H9 (cell line): ENCODE data around the gene MKRN2OS. TPM values are rescaled to one million over a fixed set of nuclear protein-coding genes. Genes with fewer than 3 reads are reported as not detected.

Experiments
- DNase-seq: peaks from one replicate; pipeline ENCODE4 v3.0.0-alpha.2; 2017
- H2AFZ ChIP-seq: one replicate; pipeline ENCODE4 v1.6.1; 2013; ENCODE audit warnings: mild to moderate bottlenecking, low read length, control low read depth, moderate library complexity
- H2AK5ac ChIP-seq: 2 replicates; pipeline ENCODE4 v1.6.1; 2013; ENCODE audit warnings: low read length, control low read depth, mixed read lengths; ENCODE audit not compliant: insufficient read length
- H2BK120ac ChIP-seq: one replicate; pipeline ENCODE4 v1.6.1; 2013; ENCODE audit warnings: low read depth, mild to moderate bottlenecking, low read length, control low read depth, inconsistent platforms; ENCODE audit not compliant: poor library complexity, severe bottlenecking
- H2BK12ac ChIP-seq: 2 replicates; pipeline ENCODE4 v1.6.1; 2013; ENCODE audit warnings: low read length, control low read depth, mixed read lengths, low read depth; ENCODE audit not compliant: insufficient read length
- H2BK15ac ChIP-seq: 2 replicates; pipeline ENCODE4 v1.6.1; 2013; ENCODE audit warnings: low read depth, low read length, control low read depth
- H2BK20ac ChIP-seq: one replicate; pipeline ENCODE4 v1.6.1; 2013; ENCODE audit warnings: low read depth, mild to moderate bottlenecking, low read length, control low read depth, inconsistent platforms; ENCODE audit not compliant: poor library complexity, severe bottlenecking
- H2BK5ac ChIP-seq: 2 replicates; pipeline ENCODE4 v1.6.1; 2013; ENCODE audit warnings: low read length, control low read depth, mixed read lengths; ENCODE audit not compliant: insufficient read length
- H3K14ac ChIP-seq: 2 replicates; pipeline ENCODE4 v1.6.1; 2013; ENCODE audit warnings: low read length, control low read depth; ENCODE audit not compliant: insufficient read depth
- H3K18ac ChIP-seq: 2 replicates; pipeline ENCODE4 v1.6.1; 2013; ENCODE audit warnings: low read depth, mild to moderate bottlenecking, mixed read lengths, low read length, control low read depth; ENCODE audit not compliant: insufficient read length
- H3K23ac ChIP-seq: 2 replicates; pipeline ENCODE4 v1.6.1; 2013; ENCODE audit warnings: low read length, control low read depth, mixed read lengths, low read depth; ENCODE audit not compliant: insufficient read length
- H3K23me2 ChIP-seq: 2 replicates; pipeline ENCODE4 v1.6.1; 2013; ENCODE audit warnings: low read depth, mild to moderate bottlenecking, mixed read lengths, low read length, control low read depth; ENCODE audit not compliant: insufficient read length, poor library complexity, severe bottlenecking
- H3K27ac ChIP-seq: 2 replicates; pipeline ENCODE4 v1.5.1; 2013; ENCODE audit warnings: low read length, control low read depth, mixed read lengths, low read depth; ENCODE audit not compliant: insufficient read length
- H3K27me3 ChIP-seq: 2 replicates; pipeline ENCODE4 v1.6.1; 2013; ENCODE audit warnings: low read length, control low read depth, inconsistent platforms; ENCODE audit not compliant: insufficient read depth
- H3K4ac ChIP-seq: 2 replicates; pipeline ENCODE4 v1.6.1; 2013; ENCODE audit warnings: low read depth, mild to moderate bottlenecking, control low read depth, inconsistent platforms, low read length, moderate library complexity
- H3K4me1 ChIP-seq: 2 replicates; pipeline ENCODE4 v1.6.1; 2013; ENCODE audit warnings: low read length, control low read depth, inconsistent platforms; ENCODE audit not compliant: insufficient read depth
- H3K4me2 ChIP-seq: 2 replicates; pipeline ENCODE4 v1.6.1; 2013; ENCODE audit warnings: low read length, control low read depth, mixed read lengths; ENCODE audit not compliant: insufficient read length, insufficient read depth
- H3K56ac ChIP-seq: 2 replicates; pipeline ENCODE4 v1.6.1; 2013; ENCODE audit warnings: low read depth, mild to moderate bottlenecking, mixed read lengths, low read length, control low read depth; ENCODE audit not compliant: insufficient read length
- H3K79me1 ChIP-seq: 2 replicates; pipeline ENCODE4 v1.6.1; 2013; ENCODE audit warnings: low read depth, mild to moderate bottlenecking, moderate library complexity, low read length, control low read depth, inconsistent platforms; ENCODE audit not compliant: insufficient read depth, poor library complexity, severe bottlenecking
- H3K79me2 ChIP-seq: 2 replicates; pipeline ENCODE4 v1.6.1; 2013; ENCODE audit warnings: low read length, control low read depth, inconsistent platforms; ENCODE audit not compliant: insufficient read depth
- H3K9ac ChIP-seq: 2 replicates; pipeline ENCODE4 v1.6.1; 2013; ENCODE audit warnings: low read length, control low read depth, mixed read lengths; ENCODE audit not compliant: insufficient read length; ENCODE audit errors: extremely low read depth
- H3K9me3 ChIP-seq: one replicate; pipeline ENCODE4 v1.6.1; 2013; ENCODE audit warnings: low read depth, low read length, inconsistent platforms; ENCODE audit not compliant: control insufficient read depth
- H3T11ph ChIP-seq: one replicate; pipeline ENCODE4 v1.6.1; 2013; ENCODE audit warnings: mild to moderate bottlenecking, low read length, control low read depth, inconsistent platforms
- H4K20me1 ChIP-seq: one replicate; pipeline ENCODE4 v1.6.1; 2013; ENCODE audit not compliant: control insufficient read depth, insufficient read length, insufficient read depth
- H4K5ac ChIP-seq: 2 replicates; pipeline ENCODE4 v1.6.1; 2013; ENCODE audit warnings: low read depth, mild to moderate bottlenecking, mixed read lengths, low read length, control low read depth; ENCODE audit not compliant: insufficient read length
- H4K8ac ChIP-seq: replicated peaks from 2 replicates; pipeline ENCODE4 v1.6.1; 2013; ENCODE audit warnings: low read length, control low read depth, mixed read lengths, low read depth; ENCODE audit not compliant: insufficient read length
- H4K91ac ChIP-seq: 2 replicates; pipeline ENCODE4 v1.6.1; 2013; ENCODE audit warnings: low read depth, mild to moderate bottlenecking, moderate library complexity, mixed read lengths, low read length, control low read depth; ENCODE audit not compliant: insufficient read length
- H3K27ac Mint-ChIP-seq, 3 experiments: 2 replicates in 2 of 3; 3 replicates in 1 of 3; pipeline ENCODE4 v1.8.0; 2020 to 2021; ENCODE audit warnings: mixed read lengths in 3 of 3, mild to moderate bottlenecking in 1 of 3, moderate library complexity in 1 of 3
- H3K27me3 Mint-ChIP-seq: 2 replicates; pipeline ENCODE4 v1.8.0; 2021; ENCODE audit warnings: low read depth, mild to moderate bottlenecking, moderate library complexity, mixed read lengths
- H3K36me3 Mint-ChIP-seq, 3 experiments: 2 replicates in 2 of 3; 3 replicates in 1 of 3; pipeline ENCODE4 v1.8.0; 2020 to 2021; ENCODE audit warnings: low read depth in 3 of 3, mixed read lengths in 3 of 3; ENCODE audit not compliant: insufficient read depth in 1 of 3
- H3K4me1 Mint-ChIP-seq, 2 experiments: 2 replicates each; pipeline ENCODE4 v1.8.0; 2020; ENCODE audit warnings: mixed read lengths in 2 of 2
- H3K4me3 Mint-ChIP-seq, 2 experiments: 2 replicates in 1 of 2; 3 replicates in 1 of 2; pipeline ENCODE4 v1.8.0; 2020 to 2021; ENCODE audit warnings: mild to moderate bottlenecking in 2 of 2, mixed read lengths in 2 of 2, moderate library complexity in 1 of 2
- H3K9me3 Mint-ChIP-seq, 2 experiments: 2 replicates in 1 of 2; 3 replicates in 1 of 2; pipeline ENCODE4 v1.8.0; 2020; ENCODE audit warnings: mild to moderate bottlenecking in 2 of 2, mixed read lengths in 2 of 2, moderate library complexity in 1 of 2
- CTCF ChIP-seq: fragments of 200-600 bp; sonication (generic); conservative IDR thresholded peaks from 3 replicates; pipeline ENCODE4 v1.8.0; 2021; ENCODE audit warnings: antibody characterized with exemption, mild to moderate bottlenecking
- WGBS: extraction: QIAGEN DNeasy Blood & Tissue Kit; methylation state at CpG from one replicate; pipeline ENCODE4 v1.1.7; 2013; ENCODE audit warnings: missing lambda C conversion rate, low lambda C conversion rate, mixed read lengths; ENCODE audit not compliant: insufficient read length; ENCODE audit errors: extremely low coverage; 5-methylcytosine and 5-hydroxymethylcytosine counted together
- total RNA-seq: library from RNA; stranded (reverse); gene quantifications from 2 replicates; pipeline ENCODE4 v1.2.1, GENCODE V29; 2021

The MKRN2OS gene
- total RNA-seq, 1 experiment from 2014 or later, result 0.44 TPM

GRCh38 chr3:12574131-12574530 is 28.8 kb upstream of the MKRN2OS start:
- no CpG with 5 or more reads among the region's 6 CpGs for WGBS
- peaks cover 58 to 88% (median 84%) of the 10 kb centered on the region in 3 experiments; a peak in 6 of 7 replicates for H3K36me3 Mint-ChIP-seq

More at GRCh38 chr3:12574131-12574530, 28.8 kb upstream of the MKRN2OS start:
- no peaks in the 10 kb centered on the region for H3K79me1 ChIP-seq
- H3K27me3 Mint-ChIP-seq, result no peaks in the 10 kb centered on the region
- H3K4me2 ChIP-seq, result no peak overlapping the region
- H3K56ac ChIP-seq, result no peak overlapping the region
- no peak overlapping the region for H4K8ac ChIP-seq
- H3T11ph ChIP-seq, result no peak overlapping the region
- no peak overlapping the region for H2BK15ac ChIP-seq
- peaks cover 2% of the 10 kb centered on the region for H4K20me1 ChIP-seq
- no peak overlapping the region for H3K9ac ChIP-seq
- H2BK12ac ChIP-seq, result no peak overlapping the region
- no peak overlapping the region for H2BK20ac ChIP-seq
- H2AK5ac ChIP-seq, result no peak overlapping the region
- no peak for DNase-seq
- no peaks in the 10 kb centered on the region for H3K4me1 Mint-ChIP-seq
- H2BK5ac ChIP-seq, result no peak overlapping the region
- H3K27ac ChIP-seq, result no peak overlapping the region
- no peak overlapping the region for H3K14ac ChIP-seq
- no peak overlapping the region for H4K5ac ChIP-seq
- H3K27ac Mint-ChIP-seq, result no peak overlapping the region; a peak in 2 of 7 replicates
- H3K27me3 ChIP-seq, result no peaks in the 10 kb centered on the region
- no peak overlapping the region for H2BK120ac ChIP-seq
- no peak overlapping the region for H3K23ac ChIP-seq
- H3K18ac ChIP-seq, result no peak overlapping the region
- no peak overlapping the region for H2AFZ ChIP-seq
- no peak overlapping the region for H3K4ac ChIP-seq
- no peak overlapping the region for H4K91ac ChIP-seq
- no peaks in the 10 kb centered on the region for H3K4me1 ChIP-seq
- no peaks in the 10 kb centered on the region for H3K9me3 ChIP-seq
- H3K9me3 Mint-ChIP-seq, result no peaks in the 10 kb centered on the region
- no peak for TF ChIP-seq CTCF
- no peak overlapping the region for H3K4me3 Mint-ChIP-seq
- H3K23me2 ChIP-seq, result no peaks in the 10 kb centered on the region
- H3K79me2 ChIP-seq, result no peaks in the 10 kb centered on the region
